Measurements from ENCODE around the gene CORIN.

Gene CORIN

GRCh38 chr4:47659342-47659741 lies 178.5 kb downstream of the CORIN start:
- Mint-ChIP-seq H3K4me3 (no peak overlapping the region), H3K27ac (no peak overlapping the region), H3K4me1 (no peaks in the 10 kb centered on the region), H3K36me3 (ENCODE audit: low read depth) (no peaks in the 10 kb centered on the region), H3K27me3 (ENCODE audit: low read depth, poor library complexity) (no peaks in the 10 kb centered on the region), H3K9me3 (peaks cover 6% of the 10 kb centered on the region)
- no peak for TF ChIP-seq CTCF (IDR thresholded peaks at IDR 0.05)
- DNase-seq, result no peak

- no peaks in the 10 kb centered on the region for H3K4me1 Mint-ChIP-seq
- DNase-seq, result no peak
- no peak overlapping the region for H3K27ac Mint-ChIP-seq
- TF ChIP-seq CTCF (IDR thresholded peaks at IDR 0.05), result no peak
- peaks cover 2% of the 10 kb centered on the region for H3K27me3 Mint-ChIP-seq (ENCODE audit: low read depth, poor library complexity)
- no peak overlapping the region for H3K4me3 Mint-ChIP-seq
- peaks cover 6% of the 10 kb centered on the region for H3K9me3 Mint-ChIP-seq
- H3K36me3 Mint-ChIP-seq (ENCODE audit: low read depth), result no peaks in the 10 kb centered on the region
Measured at GRCh38 chr4:47654972-47655693, 182.7 kb downstream of the CORIN start.

GRCh38 chr4:47652092-47652491 lies 185.8 kb downstream of the CORIN start:
- no peak overlapping the region for H3K27ac Mint-ChIP-seq
- no peaks in the 10 kb centered on the region for H3K9me3 Mint-ChIP-seq
- no peak overlapping the region for H3K4me3 Mint-ChIP-seq
- no peak for DNase-seq
- no peaks in the 10 kb centered on the region for H3K36me3 Mint-ChIP-seq (ENCODE audit: low read depth)
- H3K4me1 Mint-ChIP-seq, result no peaks in the 10 kb centered on the region
- no peak for TF ChIP-seq CTCF (IDR thresholded peaks at IDR 0.05)
- H3K27me3 Mint-ChIP-seq (ENCODE audit: low read depth, poor library complexity), result peaks cover 2% of the 10 kb centered on the region

GRCh38 chr4:47651231-47651630 lies 186.6 kb downstream of the CORIN start:
- H3K4me1 Mint-ChIP-seq, result no peaks in the 10 kb centered on the region
- H3K4me3 Mint-ChIP-seq, result no peak overlapping the region
- H3K27ac Mint-ChIP-seq, result no peak overlapping the region
- H3K27me3 Mint-ChIP-seq (ENCODE audit: low read depth, poor library complexity), result peaks cover 2% of the 10 kb centered on the region
- no peak for TF ChIP-seq CTCF (IDR thresholded peaks at IDR 0.05)
- no peaks in the 10 kb centered on the region for H3K9me3 Mint-ChIP-seq
- no peak for DNase-seq
- H3K36me3 Mint-ChIP-seq (ENCODE audit: low read depth), result no peaks in the 10 kb centered on the region

GRCh38 chr4:47650584-47651130 lies 187.2 kb downstream of the CORIN start:
- H3K36me3 Mint-ChIP-seq (ENCODE audit: low read depth), result no peaks in the 10 kb centered on the region
- no peaks in the 10 kb centered on the region for H3K9me3 Mint-ChIP-seq
- H3K27me3 Mint-ChIP-seq (ENCODE audit: low read depth, poor library complexity), result peaks cover 2% of the 10 kb centered on the region
- H3K27ac Mint-ChIP-seq, result no peak overlapping the region
- TF ChIP-seq CTCF (IDR thresholded peaks at IDR 0.05), result no peak
- no peaks in the 10 kb centered on the region for H3K4me1 Mint-ChIP-seq
- DNase-seq, result no peak
- no peak overlapping the region for H3K4me3 Mint-ChIP-seq

GRCh38 chr4:47647544-47647943 lies 190.3 kb downstream of the CORIN start:
- Mint-ChIP-seq H3K4me3 (no peak overlapping the region), H3K36me3 (ENCODE audit: low read depth) (no peaks in the 10 kb centered on the region), H3K27me3 (ENCODE audit: low read depth, poor library complexity) (peaks cover 3% of the 10 kb centered on the region), H3K9me3 (no peaks in the 10 kb centered on the region), H3K4me1 (peaks cover 16% of the 10 kb centered on the region), H3K27ac (no peak overlapping the region)
- no peak for DNase-seq
- no peak for TF ChIP-seq CTCF (IDR thresholded peaks at IDR 0.05)

Data from nephron progenitor cell (in vitro differentiated cells).